ENCODE data around the gene PAF1. TPM values are rescaled to one million over a fixed set of nuclear protein-coding genes. Genes with fewer than 3 reads are reported as not detected.
A peak's percentile ranks its signal among the peaks of the same experiment; 100 is the strongest.

PAF1 gene
- total RNA-seq, 2 experiments from 2014 or later: 33.1 to 45.9 TPM

DNA sequence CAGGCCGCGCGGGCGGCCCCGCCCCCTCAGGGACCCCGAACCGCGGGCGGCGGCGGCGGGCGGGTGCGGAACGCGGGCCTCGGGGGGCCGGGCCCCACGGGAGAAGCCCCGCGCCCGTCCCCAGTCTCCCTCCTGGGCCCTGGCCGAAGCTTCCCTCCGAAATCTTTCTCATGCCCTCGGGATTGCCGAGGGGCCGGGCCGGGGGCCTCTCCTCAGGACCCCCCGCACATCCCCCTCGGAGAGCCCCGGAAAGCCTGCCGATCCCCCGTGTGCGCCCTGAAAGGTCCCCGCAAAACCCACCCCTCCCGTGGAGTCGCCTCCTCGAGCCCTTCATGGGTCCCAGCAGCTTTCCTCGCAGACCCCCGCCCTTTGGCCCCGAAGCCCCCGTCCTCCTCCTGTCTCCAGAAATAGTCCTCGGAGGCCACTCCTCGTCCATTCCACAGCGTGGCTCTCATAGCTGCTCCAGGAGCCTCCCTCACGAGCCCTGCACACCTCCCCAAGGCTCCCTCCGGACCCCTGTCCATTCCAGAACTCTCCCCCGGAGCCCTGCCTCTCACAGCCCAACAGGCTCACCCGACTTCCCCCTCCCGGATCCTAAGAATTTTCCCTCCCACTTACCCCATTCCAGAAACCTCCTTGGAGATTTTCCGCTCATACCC is 48.1 kb downstream of the PAF1 start:
- H3K79me2 ChIP-seq (ENCODE audit: insufficient read depth, low read depth, low read length): peaks cover 20% of the 10 kb centered on the region; the same call in 1 of the 2 replicates

DNA sequence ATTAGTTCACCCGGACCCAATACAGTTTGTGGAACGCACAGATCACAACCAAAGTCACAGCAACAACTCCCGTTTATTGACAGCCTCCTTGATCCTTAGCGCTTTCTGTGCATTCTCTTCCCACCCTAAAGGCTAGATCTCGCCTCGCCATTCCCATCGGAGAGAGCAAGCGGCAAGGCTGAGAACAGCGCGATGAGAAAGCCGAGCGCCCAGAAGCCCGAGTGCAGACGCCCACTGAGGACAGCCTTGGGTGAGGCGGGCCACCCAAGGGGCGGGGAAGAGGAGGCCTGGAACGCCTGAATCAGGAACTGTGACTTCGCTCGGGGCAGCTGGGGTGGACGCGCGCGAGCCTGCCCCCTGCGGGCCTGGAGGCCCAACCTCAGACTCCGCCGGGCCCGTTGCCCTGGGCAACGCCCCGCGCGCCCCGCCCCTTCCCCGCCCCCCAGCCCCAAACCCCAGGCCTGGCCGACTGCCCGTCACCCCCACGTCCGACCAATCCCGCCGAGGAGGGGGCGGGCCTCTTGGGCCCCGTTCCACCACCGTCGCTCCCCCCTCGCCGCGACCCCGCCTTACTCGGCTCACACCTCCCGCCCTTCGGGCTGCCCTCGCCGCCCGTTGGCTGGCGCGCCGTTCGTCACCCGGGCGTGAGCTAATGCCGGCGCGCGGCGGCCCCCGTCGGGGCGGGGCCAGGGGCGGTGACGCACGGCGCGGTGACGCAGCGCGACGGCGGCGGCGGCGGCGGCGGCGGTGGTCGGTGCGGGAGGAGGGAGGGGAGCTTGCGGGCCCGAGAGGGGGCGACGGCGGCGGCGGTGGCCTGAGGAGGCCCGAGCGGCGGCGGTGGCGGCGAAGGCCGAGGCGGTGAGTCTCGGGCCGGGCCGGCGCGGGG is 48.9 kb downstream of the PAF1 start, which contains the start of gene SAMD4B:
SAMD4B (plus strand) TSS at position 703 of the 886 bp plus-strand sequence. CDS start 14,473 bp downstream, outside the sequence.
- Histone ChIP-seq H3K4me1 (ENCODE audit: insufficient read depth, low read length, poor library complexity, severe bottlenecking) (peaks cover 48% of the 10 kb centered on the region), H3K4me2 (ENCODE audit: low read length) (peak within 1 kb of the TSS; percentile 99), H3K27ac (ENCODE audit: low read depth, low read length, poor library complexity, severe bottlenecking) (peak within 1 kb of the TSS; percentile 71), H3K9me2 (ENCODE audit: insufficient read depth, low read length) (no peaks in the 10 kb centered on the region), H3K79me2 (ENCODE audit: insufficient read depth, low read depth, low read length) (peaks cover 20% of the 10 kb centered on the region; the same call in 1 of the 2 replicates), H4K20me1 (ENCODE audit: insufficient read depth, low read length) (peaks cover 19% of the 10 kb centered on the region; the same call in 1 of the 2 replicates), H3K36me3 (ENCODE audit: insufficient read depth, low read length) (peaks cover 14% of the 10 kb centered on the region; the same call in 1 of the 2 replicates), H3K4me3 (ENCODE audit: low read depth, low read length, poor library complexity, severe bottlenecking) (peak within 1 kb of the TSS; percentile 96), H2AFZ (ENCODE audit: low read length) (peak within 1 kb of the TSS; percentile 66; the same call in 1 of the 2 replicates), H3K9me3 (ENCODE audit: low read length) (no peaks in the 10 kb centered on the region)
- no TSS peak for BruUV-seq (replicated peaks)
- TF ChIP-seq, protein P1, sequence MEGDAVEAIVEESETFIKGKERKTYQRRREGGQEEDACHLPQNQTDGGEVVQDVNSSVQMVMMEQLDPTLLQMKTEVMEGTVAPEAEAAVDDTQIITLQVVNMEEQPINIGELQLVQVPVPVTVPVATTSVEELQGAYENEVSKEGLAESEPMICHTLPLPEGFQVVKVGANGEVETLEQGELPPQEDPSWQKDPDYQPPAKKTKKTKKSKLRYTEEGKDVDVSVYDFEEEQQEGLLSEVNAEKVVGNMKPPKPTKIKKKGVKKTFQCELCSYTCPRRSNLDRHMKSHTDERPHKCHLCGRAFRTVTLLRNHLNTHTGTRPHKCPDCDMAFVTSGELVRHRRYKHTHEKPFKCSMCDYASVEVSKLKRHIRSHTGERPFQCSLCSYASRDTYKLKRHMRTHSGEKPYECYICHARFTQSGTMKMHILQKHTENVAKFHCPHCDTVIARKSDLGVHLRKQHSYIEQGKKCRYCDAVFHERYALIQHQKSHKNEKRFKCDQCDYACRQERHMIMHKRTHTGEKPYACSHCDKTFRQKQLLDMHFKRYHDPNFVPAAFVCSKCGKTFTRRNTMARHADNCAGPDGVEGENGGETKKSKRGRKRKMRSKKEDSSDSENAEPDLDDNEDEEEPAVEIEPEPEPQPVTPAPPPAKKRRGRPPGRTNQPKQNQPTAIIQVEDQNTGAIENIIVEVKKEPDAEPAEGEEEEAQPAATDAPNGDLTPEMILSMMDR (conservative IDR thresholded peaks at IDR 0.05; ENCODE audit: low read length): peak; percentile 68
- TF ChIP-seq EZH2phosphoT487 (IDR thresholded peaks at IDR 0.05; ENCODE audit: borderline replicate concordance, low read depth, low read length): no peak
- ChIA-PET POLR2A (interaction anchor here (0.6 to 1.2 kb wide), 3 partner anchors 12 to 111 kb away, joined by 3 read pairs; no protein-coding TSS in a partner anchor), CTCF (ENCODE audit: unreplicated experiment) (interaction anchor here (0.6 kb wide), 1 partner anchor 12 kb away, joined by 3 read pairs; no protein-coding TSS in a partner anchor)
- intact Hi-C loops (cut with micrococcal nuclease; ENCODE audit: unreplicated experiment): loop anchor here (1.0 kb wide), 2 partner anchors 49 to 70 kb away; partner anchors contain the start of genes MED29, PAF1 and PLEKHG2
- DNase-seq (ENCODE audit: low spot score): peak; percentile 99

More for the DNA sequence above, 48.1 kb downstream of the PAF1 start:
- no TSS peak for BruUV-seq (replicated peaks)
- no peaks in the 10 kb centered on the region for H3K9me2 ChIP-seq (ENCODE audit: insufficient read depth, low read length)
- H3K4me1 ChIP-seq (ENCODE audit: insufficient read depth, low read length, poor library complexity, severe bottlenecking): peaks cover 40% of the 10 kb centered on the region
- no peaks in the 10 kb centered on the region for H3K9me3 ChIP-seq (ENCODE audit: low read length)
- TF ChIP-seq, protein P1 (conservative IDR thresholded peaks at IDR 0.05; ENCODE audit: low read length): no peak
- no peak for TF ChIP-seq EZH2phosphoT487 (IDR thresholded peaks at IDR 0.05; ENCODE audit: borderline replicate concordance, low read depth, low read length)
- POLR2A ChIA-PET: interaction anchor here (0.6 to 1.2 kb wide), 4 partner anchors 13 to 195 kb away, joined by 3 to 6 read pairs (median 3); no protein-coding TSS in a partner anchor
- H3K4me3 ChIP-seq (ENCODE audit: low read depth, low read length, poor library complexity, severe bottlenecking): peak overlapping the region; percentile 96
- peaks cover 19% of the 10 kb centered on the region; the same call in 1 of the 2 replicates for H4K20me1 ChIP-seq (ENCODE audit: insufficient read depth, low read length)
- H3K36me3 ChIP-seq (ENCODE audit: insufficient read depth, low read length): peaks cover 22% of the 10 kb centered on the region; the same call in 1 of the 2 replicates
- H3K4me2 ChIP-seq (ENCODE audit: low read length): peak overlapping the region; percentile 99
- DNase-seq (ENCODE audit: low spot score): no peak
- intact Hi-C loops (cut with micrococcal nuclease; ENCODE audit: unreplicated experiment): loop anchor here (1.0 kb wide), 2 partner anchors 49 to 70 kb away; partner anchors contain the start of genes MED29, PAF1 and PLEKHG2
- H2AFZ ChIP-seq (ENCODE audit: low read length): no peak overlapping the region
- H3K27ac ChIP-seq (ENCODE audit: low read depth, low read length, poor library complexity, severe bottlenecking): no peak overlapping the region
- CTCF ChIA-PET (ENCODE audit: unreplicated experiment): interaction anchor here (0.6 kb wide), 1 partner anchor 13 kb away, joined by 3 read pairs; no protein-coding TSS in a partner anchor

All from OCI-LY7 (cell line).